ENCODE results near the gene PSMD1.

- no peak for TF ChIP-seq EZH2phosphoT487 (IDR thresholded peaks at IDR 0.05; ENCODE audit: insufficient read depth, low read depth)
- TF ChIP-seq EZH2 (IDR thresholded peaks at IDR 0.05; ENCODE audit: insufficient read depth, poor library complexity, severe bottlenecking) = no peak
Measured at GRCh38 chr2:231007286-231008098, 49.2 kb upstream of the PSMD1 start.

All from GM23248 (cell line).